SH-SY5Y (cell line): Measurements from ENCODE around the gene TCHH.

Experiments used
- GATA2 ChIP-seq: IDR thresholded peaks from 2 replicates; pipeline ENCODE4 v1.6.1; 2011; ENCODE audit warnings: mild to moderate bottlenecking, low read depth, low read length
- GATA3 ChIP-seq: IDR thresholded peaks from 2 replicates; pipeline ENCODE4 v1.6.1; 2011; ENCODE audit warnings: low read depth, mild to moderate bottlenecking, low read length, moderate library complexity

DNA sequence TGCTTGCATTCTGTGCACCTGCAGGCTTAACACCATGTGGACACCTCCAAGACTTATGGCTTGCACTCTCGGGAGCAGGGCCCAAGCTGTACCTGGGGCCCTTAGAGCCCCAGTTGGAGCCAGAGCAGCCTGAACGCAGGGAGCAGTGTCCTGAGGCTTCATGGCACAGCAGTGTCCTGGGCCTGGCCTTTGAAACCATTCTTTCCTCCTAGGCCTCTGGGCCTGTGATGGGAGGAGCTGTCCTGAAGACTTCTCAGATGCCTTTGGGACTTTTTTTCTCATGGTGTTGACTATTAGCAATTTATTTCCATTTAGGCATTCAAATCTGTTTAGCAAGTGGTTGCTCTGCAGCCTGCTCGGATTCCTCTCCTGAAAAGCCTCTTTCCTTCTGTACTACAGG lies 32.8 kb upstream of the TCHH start:
- no peak for TF ChIP-seq GATA2
- TF ChIP-seq GATA3, result no peak
